H1 (cell line): Measurements from ENCODE around the gene CYP4F3. TPM values are rescaled to one million over a fixed set of nuclear protein-coding genes. Genes with fewer than 3 reads are reported as not detected.

ENCODE experiments used
- CTCF ChIA-PET: fragments of 300-600 bp; sonication (Branson Sonifier 250); formaldehyde crosslinking; loops from one replicate; lab custom pipeline; 2021; ENCODE audit not compliant: partially characterized antibody; lab: Charles Lee
- POLR2A ChIA-PET: fragments of 300-600 bp; sonication (Branson Sonifier 250); formaldehyde crosslinking; loops from one replicate; lab custom pipeline; 2021; ENCODE audit warnings: inconsistent platforms; ENCODE audit not compliant: partially characterized antibody; lab: Charles Lee
- DNase-seq, 2 experiments: peaks; one replicate each; pipeline versions ENCODE4 v3.0.0 to v3.0.0-alpha.2; 2010 to 2022; ENCODE audit warnings: low spot score in 2 of 2, low read depth in 1 of 2, mixed read lengths in 1 of 2
- FAIRE-seq: peaks from 2 replicates; lab custom pipeline; 2011; peaks lifted over from hg19 to GRCh38; lab: Jason Lieb, UNC
- H2AFZ ChIP-seq: 2 replicates; pipeline ENCODE4 v1.8.1; 2012; ENCODE audit warnings: low read length, inconsistent platforms
- H2AK5ac ChIP-seq: 2 replicates; pipeline ENCODE4 v1.6.1; 2013; ENCODE audit warnings: low read depth, low read length
- H2BK120ac ChIP-seq: replicated peaks from 2 replicates; pipeline ENCODE3; 2013; ENCODE audit warnings: low read depth, low read length, inconsistent platforms
- H2BK12ac ChIP-seq: 2 replicates; pipeline ENCODE4 v1.6.1; 2013; ENCODE audit warnings: low read depth, low read length
- H2BK15ac ChIP-seq: 2 replicates; pipeline ENCODE4 v1.6.1; 2013; ENCODE audit warnings: low read length
- H2BK20ac ChIP-seq: 2 replicates; pipeline ENCODE4 v1.6.1; 2013; ENCODE audit warnings: low read length
- H2BK5ac ChIP-seq: 2 replicates; pipeline ENCODE4 v1.6.1; 2013; ENCODE audit warnings: low read depth, low read length
- H3K14ac ChIP-seq: 2 replicates; pipeline ENCODE4 v1.6.1; 2013; ENCODE audit warnings: inconsistent platforms; ENCODE audit not compliant: insufficient read length
- H3K18ac ChIP-seq: 2 replicates; pipeline ENCODE4 v1.6.1; 2013; ENCODE audit warnings: low read length; ENCODE audit errors: extremely low read depth
- H3K23ac ChIP-seq: 2 replicates; pipeline ENCODE4 v1.6.1; 2013; ENCODE audit warnings: inconsistent platforms; ENCODE audit not compliant: insufficient read length
- H3K23me2 ChIP-seq: 2 replicates; pipeline ENCODE4 v1.6.1; 2013; ENCODE audit warnings: low read depth, low read length
- H3K27ac ChIP-seq: 2 replicates; pipeline ENCODE4 v1.6.1; 2011; ENCODE audit warnings: low read depth, low read length, inconsistent platforms
- H3K27me3 ChIP-seq, 4 experiments: replicated peaks in 1 of 4; 1 replicate in 1 of 4; 2 replicates in 3 of 4; pipeline versions ENCODE4 v1.6.1 to v1.8.1; 2011 to 2013; ENCODE audit warnings: low read length in 3 of 4, mild to moderate bottlenecking in 3 of 4, inconsistent platforms in 2 of 4, mixed read lengths in 2 of 4, moderate library complexity in 1 of 4; ENCODE audit not compliant: control insufficient read depth in 3 of 4, insufficient read depth in 3 of 4; ENCODE audit errors: extremely low read depth in 1 of 4
- H3K36me3 ChIP-seq, 4 experiments: 2 replicates each; pipeline versions ENCODE4 v1.6.1 to v1.8.1; 2011 to 2013; ENCODE audit warnings: mild to moderate bottlenecking in 4 of 4, low read length in 3 of 4, moderate library complexity in 2 of 4, control low read depth in 1 of 4, inconsistent platforms in 1 of 4; ENCODE audit not compliant: insufficient read depth in 4 of 4, control insufficient read depth in 2 of 4
- H3K4ac ChIP-seq: replicated peaks from 2 replicates; pipeline ENCODE3; 2013; ENCODE audit warnings: low read length, low read depth, mixed read lengths, inconsistent platforms; ENCODE audit not compliant: insufficient read length
- H3K4me1 ChIP-seq, 4 experiments: replicated peaks in 1 of 4; 1 replicate in 1 of 4; 2 replicates in 3 of 4; pipeline versions ENCODE4 v1.6.1 to v1.8.1; 2011 to 2013; ENCODE audit warnings: low read length in 3 of 4, inconsistent platforms in 2 of 4, mixed read lengths in 1 of 4; ENCODE audit not compliant: insufficient read depth in 4 of 4, control insufficient read depth in 3 of 4
- H3K4me2 ChIP-seq, 2 experiments: 2 replicates each; pipeline versions ENCODE4 v1.6.1 to v1.8.1; 2011 to 2013; ENCODE audit warnings: low read depth in 2 of 2, low read length in 2 of 2, control low read depth in 1 of 2, inconsistent platforms in 1 of 2, mild to moderate bottlenecking in 1 of 2; ENCODE audit not compliant: insufficient read depth in 1 of 2
- H3K4me3 ChIP-seq, 4 experiments: fragments of 200-600, 300-600 bp in 1 of 4; sonication (generic), shearing (Covaris generic), sonication (Bioruptor Twin) in 1 of 4; 2 replicates each; pipeline versions ENCODE4 v1.5.1 to v1.8.1; 2011 to 2016; ENCODE audit warnings: low read length in 4 of 4, low read depth in 3 of 4, control low read depth in 2 of 4, inconsistent platforms in 2 of 4, mild to moderate bottlenecking in 2 of 4, mixed read lengths in 1 of 4, moderate library complexity in 1 of 4; ENCODE audit not compliant: insufficient read depth in 2 of 4; ENCODE audit errors: extremely low read depth in 1 of 4
- H3K56ac ChIP-seq: replicated peaks from 2 replicates; pipeline ENCODE3; 2013; ENCODE audit warnings: low read depth, mild to moderate bottlenecking, mixed read lengths, low read length, inconsistent platforms; ENCODE audit not compliant: insufficient read length
- H3K79me1 ChIP-seq: 2 replicates; pipeline ENCODE4 v1.6.1; 2013; ENCODE audit warnings: low read depth, low read length, control low read depth
- H3K79me2 ChIP-seq, 2 experiments: 2 replicates each; pipeline versions ENCODE4 v1.6.1 to v1.8.1; 2012 to 2013; ENCODE audit warnings: low read length in 2 of 2, mild to moderate bottlenecking in 2 of 2, inconsistent platforms in 1 of 2; ENCODE audit not compliant: insufficient read depth in 2 of 2, control insufficient read depth in 1 of 2
- H3K9ac ChIP-seq, 4 experiments: replicated peaks in 1 of 4; 1 replicate in 1 of 4; 2 replicates in 3 of 4; pipeline versions ENCODE4 v1.6.1 to v1.8.1; 2011 to 2013; ENCODE audit warnings: low read depth in 3 of 4, low read length in 3 of 4, control low read depth in 2 of 4, mild to moderate bottlenecking in 2 of 4, moderate library complexity in 2 of 4, inconsistent platforms in 1 of 4; ENCODE audit errors: extremely low read depth in 1 of 4
- H3K9me3 ChIP-seq, 2 experiments: 2 replicates each; pipeline versions ENCODE4 v1.6.1 to v1.8.1; 2012 to 2013; ENCODE audit warnings: mild to moderate bottlenecking in 2 of 2, moderate library complexity in 2 of 2, control low read depth in 1 of 2, inconsistent platforms in 1 of 2, low read depth in 1 of 2, low read length in 1 of 2, mixed read lengths in 1 of 2; ENCODE audit not compliant: insufficient read depth in 2 of 2
- H4K20me1 ChIP-seq, 2 experiments: replicated peaks in 1 of 2; 2 replicates each; pipeline versions ENCODE3 to v1.8.1; 2011 to 2013; ENCODE audit warnings: inconsistent platforms in 2 of 2, low read length in 2 of 2, mild to moderate bottlenecking in 1 of 2; ENCODE audit not compliant: insufficient read depth in 2 of 2, control insufficient read depth in 1 of 2
- H4K5ac ChIP-seq: 2 replicates; pipeline ENCODE4 v1.6.1; 2013; ENCODE audit warnings: low read length, low read depth, mixed read lengths, inconsistent platforms; ENCODE audit not compliant: insufficient read length
- H4K8ac ChIP-seq: 2 replicates; pipeline ENCODE4 v1.8.0; 2013; ENCODE audit warnings: mild to moderate bottlenecking, moderate library complexity, low read length, inconsistent platforms; ENCODE audit not compliant: insufficient read depth; ENCODE audit errors: extremely low read depth
- H4K91ac ChIP-seq: replicated peaks from 2 replicates; pipeline ENCODE3; 2013; ENCODE audit warnings: low read length, mixed read lengths, inconsistent platforms; ENCODE audit not compliant: insufficient read length
- BACH1 ChIP-seq: IDR thresholded peaks from 2 replicates; pipeline ENCODE4 v1.6.1; 2012; ENCODE audit warnings: low read length, improper control_type of control experiment
- BCL11A ChIP-seq, 2 experiments: IDR thresholded peaks; one replicate each; pipeline ENCODE4 v1.6.1; 2011; ENCODE audit warnings: low read depth in 2 of 2, low read length in 2 of 2, mild to moderate bottlenecking in 2 of 2
- BRCA1 ChIP-seq: IDR thresholded peaks from 2 replicates; pipeline ENCODE4 v1.6.1; 2012; ENCODE audit warnings: low read depth, low read length, improper control_type of control experiment
- CBX8 ChIP-seq: fragments of 300-800, 300-1000 bp; sonication (generic); IDR thresholded peaks from 2 replicates; pipeline ENCODE4 v1.7.1; 2016; ENCODE audit warnings: low read depth, low read length, borderline replicate concordance
- CREB1 ChIP-seq: IDR thresholded peaks from 2 replicates; pipeline ENCODE4 v1.6.1; 2012; ENCODE audit warnings: inconsistent platforms
- EGR1 ChIP-seq: IDR thresholded peaks from 2 replicates; pipeline ENCODE4 v1.6.1; 2011; ENCODE audit warnings: low read depth, low read length, borderline replicate concordance
- EZH2 ChIP-seq: fragments of 200-600 bp; sonication (generic); IDR thresholded peaks from 2 replicates; pipeline ENCODE4 v1.7.1; 2012; ENCODE audit warnings: low read depth, mild to moderate bottlenecking, moderate library complexity, low read length, inconsistent platforms; ENCODE audit not compliant: severe bottlenecking
- HDAC6 ChIP-seq: IDR thresholded peaks from one replicate; pipeline ENCODE4 v1.7.1; 2012; ENCODE audit warnings: low read depth, mild to moderate bottlenecking, inconsistent platforms, low read length, moderate library complexity
- POLR2AphosphoS5 ChIP-seq: IDR thresholded peaks from 2 replicates; pipeline ENCODE4 v1.6.1; 2011; ENCODE audit warnings: low read depth, low read length
- SAP30 ChIP-seq: fragments of 300-600 bp; sonication (generic); IDR thresholded peaks from 2 replicates; pipeline ENCODE4 v1.7.1; 2012; ENCODE audit warnings: low read length, moderate library complexity, mild to moderate bottlenecking, inconsistent platforms; ENCODE audit not compliant: insufficient read depth, insufficient replicate concordance
- TBP ChIP-seq: IDR thresholded peaks from 2 replicates; pipeline ENCODE4 v1.6.1; 2011; ENCODE audit warnings: low read depth, low read length, improper control_type of control experiment
- WGBS, 2 experiments: shearing (Covaris generic) in 1 of 2; methylation state at CpG; one replicate each; pipeline versions ENCODE4 v1.1.6 to v1.1.7; 2013 to 2015; ENCODE audit warnings: low lambda C conversion rate in 2 of 2, mixed read lengths in 2 of 2, inconsistent platforms in 1 of 2, low coverage in 1 of 2, missing lambda C conversion rate in 1 of 2; ENCODE audit not compliant: insufficient replicate concordance in 2 of 2, insufficient coverage in 1 of 2, insufficient read length in 1 of 2; ENCODE audit errors: extremely low coverage in 1 of 2, missing lambda C conversion rate in 1 of 2; 5-methylcytosine and 5-hydroxymethylcytosine counted together
- polyA plus RNA-seq, 7 experiments: library from polyadenylated mRNA; depleted of rRNA in 3 of 7; stranded (reverse) in 5 of 7; unstranded in 2 of 7; fragments of >200 nt in 5 of 7; fragments of 200-250 nt in 2 of 7; gene quantifications; 1 replicate in 5 of 7; 2 replicates in 1 of 7; 4 replicates in 1 of 7; pipeline versions ENCODE4 v1.2.1 to v1.2.3, GENCODE V29; 2011 to 2013; ENCODE audit warnings: missing spikeins in 2 of 7, mixed read lengths in 2 of 7
- total RNA-seq: library from RNA; stranded (reverse); fragmentation: NEBNext Ultra II Directional; extraction: Animal tissue kit (Norgen Biotek cat#: 25700); gene quantifications from 2 replicates; pipeline ENCODE4 v1.2.1, GENCODE V29; 2021

The CYP4F3 gene
- total and polyA plus RNA-seq, 2 of the 8 experiments (the other 6 are each of a cell fraction or from before 2014, with no cell fraction given): not detected

GRCh38 chr19:15644816-15645215, 4.1 kb downstream of the CYP4F3 start:
- Histone ChIP-seq H3K4me2 (no peak overlapping the region), H3K27ac (no peak overlapping the region), H4K5ac (no peak overlapping the region), H3K4ac (no peak overlapping the region), H2BK120ac (no peak overlapping the region), H4K8ac (no peak overlapping the region), H3K4me1 (no peaks in the 10 kb centered on the region), H2BK12ac (no peak overlapping the region), H3K23ac (no peak overlapping the region), H3K27me3 (no peaks in the 10 kb centered on the region), H2BK15ac (no peak overlapping the region), H3K36me3 (no peaks in the 10 kb centered on the region; a peak in 1 of 8 replicates), H3K79me1 (no peaks in the 10 kb centered on the region; the same call in 1 of the 2 replicates), H3K9me3 (peaks cover 73 to 91% of the 10 kb centered on the region in 2 experiments), H2AK5ac (no peak overlapping the region), H3K79me2 (no peaks in the 10 kb centered on the region), H2AFZ (no peak overlapping the region), H3K56ac (no peak overlapping the region), H4K20me1 (no peaks in the 10 kb centered on the region), H4K91ac (no peak overlapping the region), H2BK5ac (no peak overlapping the region), H3K9ac (no peak overlapping the region), H3K14ac (no peak overlapping the region), H3K4me3 (no peak overlapping the region), H3K23me2 (peaks cover 4% of the 10 kb centered on the region; the same call in 1 of the 2 replicates), H2BK20ac (no peak overlapping the region), H3K18ac (no peak overlapping the region)
- DNase-seq (no peak), FAIRE-seq (no peak)
- TF ChIP-seq EGR1 (no peak), CREB1 (no peak), TBP (no peak), SAP30 (no peak), BACH1 (no peak), HDAC6 (no peak), BRCA1 (no peak), CBX8 (no peak), POLR2AphosphoS5 (no peak), EZH2 (no peak), BCL11A (IDR thresholded peaks at IDR 0.05; ENCODE audit: low read depth in 2 of 2, low read length in 2 of 2) (no peak)
- ChIA-PET CTCF (no interaction called here), POLR2A (no interaction called here)
- WGBS, 2 experiments: 61% methylated on average over 3 of the region's 3 CpGs; no CpG with 5 or more reads in 1 of the 2 experiments
